Gastroesophageal sphincter (tissue), 3 donors: ENCODE data around the gene TSPEAR.

Experiments used
- CTCF ChIP-seq, 4 experiments: fragments of 200-600 bp in 2 of 4; fragments of 450-650 bp in 2 of 4; sonication (generic) in 1 of 4; IDR thresholded peaks; one replicate each; pipeline ENCODE4 v1.5.1; 2017 to 2019; ENCODE audit warnings: antibody characterized with exemption in 4 of 4, mild to moderate bottlenecking in 2 of 4, moderate library complexity in 2 of 4
- EP300 ChIP-seq: sonication (generic); formaldehyde crosslinking; IDR thresholded peaks from one replicate; pipeline ENCODE4 v1.6.1; 2017; ENCODE audit warnings: antibody characterized with exemption, mild to moderate bottlenecking
- POLR2A ChIP-seq, 2 donors: fragments of 450-650 bp; IDR thresholded peaks; one replicate each; pipeline ENCODE4 v1.6.1; 2017; ENCODE audit warnings: antibody characterized with exemption in 2 of 2, mild to moderate bottlenecking in 2 of 2, moderate library complexity in 1 of 2
- POLR2AphosphoS5 ChIP-seq: sonication (generic); formaldehyde crosslinking; IDR thresholded peaks from one replicate; pipeline ENCODE4 v1.6.1; 2017; ENCODE audit warnings: antibody characterized with exemption

GRCh38 chr21:44701023-44701400 lies 10.4 kb downstream of the TSPEAR start:
- TF ChIP-seq CTCF (IDR thresholded peaks at IDR 0.05) (no peak), POLR2AphosphoS5 (no peak), POLR2A (IDR thresholded peaks at IDR 0.05) (no peak), EP300 (no peak)
